ENCODE measurements around the gene B3GNT2.

Gene B3GNT2

DNA sequence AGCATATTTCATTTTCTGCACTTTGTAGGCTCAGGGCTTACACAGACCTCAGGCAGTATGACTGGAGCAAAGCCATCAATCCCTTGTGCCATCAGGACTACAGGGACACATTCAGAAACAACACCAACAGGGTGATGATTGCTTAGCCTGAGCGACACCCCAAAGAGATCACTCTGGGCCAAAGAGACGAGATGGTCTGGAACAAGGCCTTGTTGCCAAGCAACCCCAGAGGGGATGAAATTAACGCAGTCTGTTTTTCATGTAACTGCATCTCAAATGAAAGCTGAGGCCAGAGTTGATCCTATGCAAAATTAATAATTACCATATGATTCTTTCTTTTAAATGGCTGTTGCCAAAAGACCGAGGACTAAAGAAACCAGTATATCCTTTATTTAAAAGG is 20.2 kb upstream of the B3GNT2 start:
- Mint-ChIP-seq H3K9me3 (no peaks in the 10 kb centered on the region), H3K4me3 (no peak overlapping the region), H3K27me3 (no peaks in the 10 kb centered on the region), H3K4me1 (peaks cover 2% of the 10 kb centered on the region), H3K27ac (no peak overlapping the region), H3K36me3 (no peaks in the 10 kb centered on the region)
- no peak for ATAC-seq (ENCODE audit: low read depth)
- no peak for DNase-seq (ENCODE audit: low spot score in 2 of 2)

- Mint-ChIP-seq H3K27ac (peak overlapping the region; percentile 17), H3K4me1 (peaks cover 2% of the 10 kb centered on the region), H3K9me3 (no peaks in the 10 kb centered on the region), H3K27me3 (no peaks in the 10 kb centered on the region), H3K4me3 (no peak overlapping the region), H3K36me3 (no peaks in the 10 kb centered on the region)
- DNase-seq (ENCODE audit: low spot score in 2 of 2) (no peak), ATAC-seq (ENCODE audit: low read depth) (no peak)
These were observed 19.1 kb upstream of the B3GNT2 start for GRCh38 chr2:62176801-62177200.

GRCh38 chr2:62177392-62178049 is 18.4 kb upstream of the B3GNT2 start:
- no peak for DNase-seq (ENCODE audit: low spot score in 2 of 2)
- Mint-ChIP-seq H3K4me3 (no peak overlapping the region), H3K27ac (no peak overlapping the region), H3K4me1 (peaks cover 4% of the 10 kb centered on the region), H3K36me3 (no peaks in the 10 kb centered on the region), H3K9me3 (no peaks in the 10 kb centered on the region), H3K27me3 (no peaks in the 10 kb centered on the region)
- no peak for ATAC-seq (ENCODE audit: low read depth)

- DNase-seq (ENCODE audit: low spot score in 2 of 2) (no peak), ATAC-seq (ENCODE audit: low read depth) (no peak)
- Mint-ChIP-seq H3K4me1 (peaks cover 4% of the 10 kb centered on the region), H3K4me3 (no peak overlapping the region), H3K27ac (no peak overlapping the region), H3K9me3 (no peaks in the 10 kb centered on the region), H3K36me3 (no peaks in the 10 kb centered on the region), H3K27me3 (no peaks in the 10 kb centered on the region)
These were observed 17.1 kb upstream of the B3GNT2 start for GRCh38 chr2:62178741-62179271.

DNA sequence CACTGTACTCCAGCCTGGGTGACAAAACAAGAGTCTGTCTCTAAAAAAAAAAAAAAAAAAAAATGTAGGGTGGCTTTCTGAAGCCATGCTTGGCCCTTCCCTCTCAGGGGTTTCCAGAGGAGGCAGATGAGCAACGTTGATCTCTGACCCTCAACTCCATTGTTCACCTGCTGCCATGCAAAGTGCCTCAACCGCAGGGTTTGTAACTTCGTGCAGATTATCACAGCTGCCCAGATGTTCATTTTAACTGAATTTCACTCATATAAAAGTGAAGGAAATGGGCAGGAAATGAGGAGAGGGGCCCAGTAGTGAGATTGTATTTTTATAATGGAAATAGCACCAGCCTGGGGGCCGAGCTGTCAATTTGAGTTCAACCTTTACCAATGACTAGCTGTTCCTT is 14.9 kb upstream of the B3GNT2 start:
- Mint-ChIP-seq H3K36me3 (no peaks in the 10 kb centered on the region), H3K27ac (no peak overlapping the region), H3K27me3 (no peaks in the 10 kb centered on the region), H3K4me3 (no peak overlapping the region), H3K4me1 (peaks cover 4% of the 10 kb centered on the region), H3K9me3 (no peaks in the 10 kb centered on the region)
- no peak for DNase-seq (ENCODE audit: low spot score in 2 of 2)
- no peak for ATAC-seq (ENCODE audit: low read depth)

GRCh38 chr2:62181843-62182242 is 14.1 kb upstream of the B3GNT2 start:
- H3K4me3 Mint-ChIP-seq: no peak overlapping the region
- H3K27ac Mint-ChIP-seq: no peak overlapping the region
- H3K36me3 Mint-ChIP-seq: no peaks in the 10 kb centered on the region

DNA sequence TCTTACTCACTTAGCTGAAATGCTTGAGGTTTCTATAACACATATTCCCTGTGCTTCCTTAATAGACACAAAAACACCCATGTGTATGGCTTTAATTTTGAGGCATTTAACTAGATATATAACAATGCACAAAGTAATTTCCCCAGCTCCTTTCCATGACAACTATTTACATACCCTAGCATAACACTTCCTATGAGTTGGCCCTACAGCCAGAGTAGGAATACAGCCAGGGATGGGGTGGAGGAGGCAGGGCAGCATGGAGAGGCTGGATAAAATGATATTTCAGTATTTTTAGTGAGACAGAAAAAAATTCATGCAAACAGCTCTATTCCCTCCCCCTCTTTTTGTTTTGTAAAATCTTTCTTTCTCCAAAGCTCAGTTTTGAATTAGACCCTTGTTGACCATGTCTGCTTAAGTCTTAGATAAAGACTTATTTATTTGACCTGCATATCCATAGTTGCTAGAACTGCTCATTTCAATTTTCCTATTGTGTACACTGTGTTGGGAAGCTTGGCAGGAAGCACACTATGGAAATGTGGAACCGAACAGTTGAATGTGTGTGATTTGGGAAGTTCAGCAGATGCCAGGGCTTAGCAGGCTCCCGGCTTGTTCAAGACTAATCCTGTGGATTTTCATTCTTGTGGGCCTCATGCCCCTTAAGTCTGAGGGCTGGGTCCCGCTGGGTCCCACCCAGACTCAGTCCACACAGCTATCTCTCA is 11.2 kb upstream of the B3GNT2 start:
- H3K9me3 Mint-ChIP-seq: no peaks in the 10 kb centered on the region

More at GRCh38 chr2:62181843-62182242, 14.1 kb upstream of the B3GNT2 start:
- no peak for DNase-seq (ENCODE audit: low spot score in 2 of 2)
- Mint-ChIP-seq H3K9me3 (no peaks in the 10 kb centered on the region), H3K27me3 (no peaks in the 10 kb centered on the region), H3K4me1 (peaks cover 4% of the 10 kb centered on the region)
- ATAC-seq (ENCODE audit: low read depth): no peak

GRCh38 chr2:62185475-62186155 is 10.3 kb upstream of the B3GNT2 start:
- no peak for DNase-seq (ENCODE audit: low spot score in 2 of 2)
- no peaks in the 10 kb centered on the region for H3K36me3 Mint-ChIP-seq
- ATAC-seq (ENCODE audit: low read depth): no peak
- H3K4me1 Mint-ChIP-seq: peaks cover 2% of the 10 kb centered on the region
- no peaks in the 10 kb centered on the region for H3K9me3 Mint-ChIP-seq
- H3K27me3 Mint-ChIP-seq: no peaks in the 10 kb centered on the region
- H3K4me3 Mint-ChIP-seq: no peak overlapping the region
- H3K27ac Mint-ChIP-seq: no peak overlapping the region

More for the DNA sequence above, 11.2 kb upstream of the B3GNT2 start:
- DNase-seq (ENCODE audit: low spot score in 2 of 2) (no peak), ATAC-seq (ENCODE audit: low read depth) (no peak)
- H3K27me3 Mint-ChIP-seq: no peaks in the 10 kb centered on the region
- H3K4me3 Mint-ChIP-seq: no peak overlapping the region
- no peak overlapping the region for H3K27ac Mint-ChIP-seq
- H3K4me1 Mint-ChIP-seq: peaks cover 2% of the 10 kb centered on the region
- no peaks in the 10 kb centered on the region for H3K36me3 Mint-ChIP-seq

DNA sequence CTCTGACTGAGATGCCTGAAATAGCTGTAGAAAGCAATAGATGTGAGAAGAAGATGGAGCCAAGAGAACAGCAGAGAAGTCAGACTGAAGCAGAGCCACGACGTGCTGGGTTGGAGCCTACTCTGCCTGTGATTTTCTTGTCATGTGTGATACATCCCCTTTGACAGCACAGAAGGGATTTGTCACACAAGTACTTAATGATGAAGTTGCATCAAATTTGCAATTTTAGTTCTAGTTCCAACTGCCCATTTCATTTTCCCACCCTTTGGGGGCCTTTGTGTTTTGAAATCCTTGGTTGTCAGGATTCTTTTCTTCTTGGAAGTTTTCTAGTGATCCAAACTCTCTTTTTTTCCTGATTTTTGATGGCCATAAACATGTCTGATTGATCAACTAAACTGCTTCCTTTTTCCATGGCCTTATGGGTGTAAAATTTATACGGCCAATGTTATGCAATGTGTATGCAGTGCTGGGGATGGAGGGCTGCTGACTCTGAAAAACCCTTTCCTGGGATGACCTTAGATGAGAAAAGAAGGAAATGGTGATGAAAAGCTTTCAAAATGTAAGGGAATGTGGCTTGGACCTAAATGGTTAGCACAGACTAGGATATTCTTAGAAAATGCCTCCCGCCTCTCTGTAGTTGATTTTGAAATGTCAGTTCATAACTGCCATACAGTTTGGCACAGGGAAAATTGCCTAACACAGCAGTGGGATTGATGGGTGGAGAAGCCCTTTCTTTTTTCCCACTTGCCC is 9.6 kb upstream of the B3GNT2 start:
- ATAC-seq (ENCODE audit: low read depth) (no peak), DNase-seq (ENCODE audit: low spot score in 2 of 2) (no peak)
- H3K36me3 Mint-ChIP-seq: no peaks in the 10 kb centered on the region
- H3K4me1 Mint-ChIP-seq: peaks cover 7% of the 10 kb centered on the region
- no peak overlapping the region for H3K27ac Mint-ChIP-seq
- no peak overlapping the region for H3K4me3 Mint-ChIP-seq
- no peaks in the 10 kb centered on the region for H3K27me3 Mint-ChIP-seq
- H3K9me3 Mint-ChIP-seq: no peaks in the 10 kb centered on the region

GRCh38 chr2:62187246-62187645 is 8.7 kb upstream of the B3GNT2 start:
- H3K36me3 Mint-ChIP-seq: no peaks in the 10 kb centered on the region
- no peak for ATAC-seq (ENCODE audit: low read depth)
- H3K4me1 Mint-ChIP-seq: peaks cover 5% of the 10 kb centered on the region

GRCh38 chr2:62188416-62188815 is 7.5 kb upstream of the B3GNT2 start:
- H3K9me3 Mint-ChIP-seq: no peaks in the 10 kb centered on the region
- H3K27ac Mint-ChIP-seq: no peak overlapping the region
- no peak overlapping the region for H3K4me3 Mint-ChIP-seq
- H3K27me3 Mint-ChIP-seq: no peaks in the 10 kb centered on the region
- no peak for ATAC-seq (ENCODE audit: low read depth)
- no peaks in the 10 kb centered on the region for H3K36me3 Mint-ChIP-seq
- no peak for DNase-seq (ENCODE audit: low spot score in 2 of 2)
- peaks cover 9% of the 10 kb centered on the region for H3K4me1 Mint-ChIP-seq

More at GRCh38 chr2:62187246-62187645, 8.7 kb upstream of the B3GNT2 start:
- no peak for DNase-seq (ENCODE audit: low spot score in 2 of 2)
- Mint-ChIP-seq H3K9me3 (no peaks in the 10 kb centered on the region), H3K27me3 (no peaks in the 10 kb centered on the region), H3K27ac (no peak overlapping the region), H3K4me3 (no peak overlapping the region)

GRCh38 chr2:62189196-62189595 is 6.7 kb upstream of the B3GNT2 start:
- Mint-ChIP-seq H3K9me3 (no peaks in the 10 kb centered on the region), H3K4me1 (peaks cover 9% of the 10 kb centered on the region), H3K4me3 (no peak overlapping the region)

DNA sequence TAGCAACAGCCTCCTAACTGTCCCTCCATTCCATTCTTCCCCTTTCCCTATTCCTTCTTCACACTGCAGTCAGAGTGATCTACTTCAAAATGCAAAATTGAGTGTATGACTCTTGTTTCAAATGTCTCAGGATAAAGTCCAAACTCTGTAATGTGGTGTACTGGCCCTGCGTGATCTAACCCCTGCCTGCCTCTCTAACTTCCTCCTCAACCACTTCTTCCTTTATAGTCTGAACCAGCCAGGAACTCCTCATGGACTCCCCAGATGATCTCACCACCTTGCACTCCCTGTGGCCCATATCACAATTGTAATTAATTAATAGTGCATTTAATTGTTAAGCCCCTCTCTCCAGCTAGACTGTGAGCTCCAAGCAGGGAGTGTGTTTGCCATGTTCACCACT is 3.1 kb upstream of the B3GNT2 start:
- Mint-ChIP-seq H3K4me1 (peaks cover 20% of the 10 kb centered on the region), H3K27ac (no peak overlapping the region), H3K9me3 (no peaks in the 10 kb centered on the region), H3K27me3 (no peaks in the 10 kb centered on the region), H3K4me3 (no peak overlapping the region), H3K36me3 (no peaks in the 10 kb centered on the region)
- ATAC-seq (ENCODE audit: low read depth) (no peak), DNase-seq (ENCODE audit: low spot score in 2 of 2) (no peak)

More at GRCh38 chr2:62189196-62189595, 6.7 kb upstream of the B3GNT2 start:
- no peaks in the 10 kb centered on the region for H3K27me3 Mint-ChIP-seq
- ATAC-seq (ENCODE audit: low read depth) (no peak), DNase-seq (ENCODE audit: low spot score in 2 of 2) (no peak)
- H3K36me3 Mint-ChIP-seq: no peaks in the 10 kb centered on the region
- H3K27ac Mint-ChIP-seq: peak overlapping the region; percentile 36
